Nephron progenitor cell (in vitro differentiated cells): Measurements from ENCODE around the gene HES5.

Experiments used
- DNase-seq: peaks from one replicate; pipeline ENCODE4 v3.0.0; 2021
- H3K27ac Mint-ChIP-seq: 2 replicates; pipeline ENCODE4 v1.8.0; 2021; ENCODE audit warnings: mild to moderate bottlenecking, moderate library complexity, mixed read lengths
- H3K27me3 Mint-ChIP-seq: 2 replicates; pipeline ENCODE4 v1.8.0; 2021; ENCODE audit warnings: mild to moderate bottlenecking, low read depth, mixed read lengths; ENCODE audit not compliant: poor library complexity
- H3K36me3 Mint-ChIP-seq: 2 replicates; pipeline ENCODE4 v1.8.0; 2021; ENCODE audit warnings: low read depth, mixed read lengths
- H3K4me1 Mint-ChIP-seq: 2 replicates; pipeline ENCODE4 v1.8.0; 2021; ENCODE audit warnings: mixed read lengths
- H3K4me3 Mint-ChIP-seq: 2 replicates; pipeline ENCODE4 v1.8.0; 2021; ENCODE audit warnings: mild to moderate bottlenecking, moderate library complexity, mixed read lengths
- H3K9me3 Mint-ChIP-seq: 2 replicates; pipeline ENCODE4 v1.8.0; 2021; ENCODE audit warnings: mild to moderate bottlenecking, moderate library complexity, mixed read lengths
- TF ChIP-seq, protein P1 (sequence below): fragments of 200-600 bp; sonication (generic); IDR thresholded peaks from 2 replicates; pipeline ENCODE4 v1.5.0; 2021; ENCODE audit warnings: antibody characterized with exemption

Gene HES5

GRCh38 chr1:2488688-2489087 is 41.4 kb downstream of the HES5 start:
- H3K36me3 Mint-ChIP-seq, result no peaks in the 10 kb centered on the region
- DNase-seq, result no peak
- no peak overlapping the region for H3K4me3 Mint-ChIP-seq
- peaks cover 10% of the 10 kb centered on the region for H3K27me3 Mint-ChIP-seq
- peaks cover 9% of the 10 kb centered on the region for H3K4me1 Mint-ChIP-seq
- H3K9me3 Mint-ChIP-seq, result peaks cover 17% of the 10 kb centered on the region
- H3K27ac Mint-ChIP-seq, result no peak overlapping the region
- TF ChIP-seq, protein P1, sequence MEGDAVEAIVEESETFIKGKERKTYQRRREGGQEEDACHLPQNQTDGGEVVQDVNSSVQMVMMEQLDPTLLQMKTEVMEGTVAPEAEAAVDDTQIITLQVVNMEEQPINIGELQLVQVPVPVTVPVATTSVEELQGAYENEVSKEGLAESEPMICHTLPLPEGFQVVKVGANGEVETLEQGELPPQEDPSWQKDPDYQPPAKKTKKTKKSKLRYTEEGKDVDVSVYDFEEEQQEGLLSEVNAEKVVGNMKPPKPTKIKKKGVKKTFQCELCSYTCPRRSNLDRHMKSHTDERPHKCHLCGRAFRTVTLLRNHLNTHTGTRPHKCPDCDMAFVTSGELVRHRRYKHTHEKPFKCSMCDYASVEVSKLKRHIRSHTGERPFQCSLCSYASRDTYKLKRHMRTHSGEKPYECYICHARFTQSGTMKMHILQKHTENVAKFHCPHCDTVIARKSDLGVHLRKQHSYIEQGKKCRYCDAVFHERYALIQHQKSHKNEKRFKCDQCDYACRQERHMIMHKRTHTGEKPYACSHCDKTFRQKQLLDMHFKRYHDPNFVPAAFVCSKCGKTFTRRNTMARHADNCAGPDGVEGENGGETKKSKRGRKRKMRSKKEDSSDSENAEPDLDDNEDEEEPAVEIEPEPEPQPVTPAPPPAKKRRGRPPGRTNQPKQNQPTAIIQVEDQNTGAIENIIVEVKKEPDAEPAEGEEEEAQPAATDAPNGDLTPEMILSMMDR, result no peak

DNA sequence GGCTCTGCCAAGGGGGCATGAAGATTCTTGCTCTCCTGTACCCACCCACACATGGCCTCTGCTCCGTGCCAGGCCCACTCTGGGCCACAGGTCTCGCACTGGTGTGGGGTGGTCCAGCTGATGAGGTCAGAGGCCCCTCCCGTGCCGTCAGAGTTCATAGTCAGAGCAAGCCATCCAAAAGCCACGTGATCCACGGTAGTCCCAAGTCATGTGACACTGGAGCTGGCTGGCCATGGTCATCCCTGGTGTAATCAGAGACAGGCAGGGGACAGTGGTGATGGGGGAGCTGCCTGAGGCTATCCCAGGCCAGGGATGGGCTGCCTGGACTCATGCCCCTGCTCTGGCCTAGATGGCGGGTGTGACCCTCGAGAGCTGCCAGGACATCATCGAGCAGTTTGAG is 43.5 kb downstream of the HES5 start:
- no peak for DNase-seq
- TF ChIP-seq, protein P1, result no peak

GRCh38 chr1:2486041-2486440 is 44.0 kb downstream of the HES5 start:
- Mint-ChIP-seq H3K9me3 (peaks cover 17% of the 10 kb centered on the region), H3K36me3 (no peaks in the 10 kb centered on the region), H3K4me1 (no peaks in the 10 kb centered on the region), H3K27me3 (peaks cover 7% of the 10 kb centered on the region), H3K4me3 (no peak overlapping the region), H3K27ac (no peak overlapping the region)
- DNase-seq, result no peak
- TF ChIP-seq, protein P1, result no peak

More for the DNA sequence above, 43.5 kb downstream of the HES5 start:
- Mint-ChIP-seq H3K27me3 (peaks cover 7% of the 10 kb centered on the region), H3K9me3 (peaks cover 17% of the 10 kb centered on the region), H3K27ac (no peak overlapping the region), H3K4me1 (no peaks in the 10 kb centered on the region), H3K36me3 (no peaks in the 10 kb centered on the region), H3K4me3 (no peak overlapping the region)

GRCh38 chr1:2483970-2484369 is 46.1 kb downstream of the HES5 start:
- Mint-ChIP-seq H3K27ac (no peak overlapping the region), H3K27me3 (peaks cover 7% of the 10 kb centered on the region), H3K9me3 (peaks cover 10% of the 10 kb centered on the region), H3K36me3 (no peaks in the 10 kb centered on the region), H3K4me1 (no peaks in the 10 kb centered on the region), H3K4me3 (no peak overlapping the region)
- TF ChIP-seq, protein P1, result no peak
- DNase-seq, result no peak

- Mint-ChIP-seq H3K36me3 (no peaks in the 10 kb centered on the region), H3K4me1 (no peaks in the 10 kb centered on the region), H3K27ac (no peak overlapping the region), H3K4me3 (no peak overlapping the region), H3K9me3 (peaks cover 3% of the 10 kb centered on the region), H3K27me3 (peaks cover 3% of the 10 kb centered on the region)
- TF ChIP-seq, protein P1, result no peak
- DNase-seq, result no peak
Observed at GRCh38 chr1:2483026-2483425, 47.0 kb downstream of the HES5 start.

- no peak overlapping the region for H3K27ac Mint-ChIP-seq
- no peaks in the 10 kb centered on the region for H3K4me1 Mint-ChIP-seq
- TF ChIP-seq, protein P1, result no peak
Observed at GRCh38 chr1:2482588-2482987, 47.5 kb downstream of the HES5 start.

More at GRCh38 chr1:2482588-2482987, 47.5 kb downstream of the HES5 start:
- Mint-ChIP-seq H3K36me3 (no peaks in the 10 kb centered on the region), H3K4me3 (no peak overlapping the region), H3K9me3 (no peaks in the 10 kb centered on the region), H3K27me3 (peaks cover 3% of the 10 kb centered on the region)
- peak; percentile 52 for DNase-seq
